Dermis blood vessel endothelial cell (primary cell): Measurements from ENCODE around the gene DUSP3. TPM values are rescaled to one million over a fixed set of nuclear protein-coding genes. Genes with fewer than 3 reads are reported as not detected.
"Not testable (repeated sequence)": the region's sequence is repeated elsewhere in the genome, so short reads cannot be mapped to it uniquely, and the experiment has no call there.

Experiments used
- DNase-seq: peaks from one replicate; pipeline ENCODE4 v3.0.0; 2010
- total RNA-seq: library from RNA; depleted of rRNA; stranded (reverse); fragments of >200 nt; gene quantifications from 2 replicates; pipeline ENCODE4 v1.2.3, GENCODE V29; 2014

DUSP3 gene
- total RNA-seq, 1 donor from 2014 or later, result 73.0 TPM

GRCh38 chr17:43800736-43801135 lies 22.0 kb upstream of the DUSP3 start:
- no peak for DNase-seq

GRCh38 chr17:43799047-43799446 lies 20.3 kb upstream of the DUSP3 start:
- DNase-seq, result no peak

DNA sequence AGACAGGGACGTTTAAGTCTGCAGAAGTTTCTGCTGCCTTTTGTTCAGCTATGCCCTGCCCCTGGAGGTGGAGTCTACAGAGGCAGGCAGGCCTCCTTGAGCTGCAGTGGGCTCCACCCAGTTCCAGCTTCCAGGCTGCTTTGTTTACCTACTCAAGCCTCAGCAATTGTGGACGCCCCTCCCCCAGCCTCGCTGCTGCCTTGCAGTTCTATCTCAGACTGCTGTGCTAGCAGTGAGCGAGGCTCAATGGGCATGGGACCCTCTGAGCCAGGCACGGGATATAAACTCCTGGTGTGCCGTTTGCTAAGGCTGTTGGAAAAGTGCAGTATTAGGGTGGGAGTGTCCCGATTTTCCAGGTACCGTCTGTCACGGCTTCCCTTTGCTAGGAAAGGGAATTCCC lies 19.2 kb upstream of the DUSP3 start:
- DNase-seq, result not testable (repeated sequence)

- DNase-seq, result not testable (repeated sequence)
Measured at GRCh38 chr17:43792668-43793067, 13.9 kb upstream of the DUSP3 start.

DNA sequence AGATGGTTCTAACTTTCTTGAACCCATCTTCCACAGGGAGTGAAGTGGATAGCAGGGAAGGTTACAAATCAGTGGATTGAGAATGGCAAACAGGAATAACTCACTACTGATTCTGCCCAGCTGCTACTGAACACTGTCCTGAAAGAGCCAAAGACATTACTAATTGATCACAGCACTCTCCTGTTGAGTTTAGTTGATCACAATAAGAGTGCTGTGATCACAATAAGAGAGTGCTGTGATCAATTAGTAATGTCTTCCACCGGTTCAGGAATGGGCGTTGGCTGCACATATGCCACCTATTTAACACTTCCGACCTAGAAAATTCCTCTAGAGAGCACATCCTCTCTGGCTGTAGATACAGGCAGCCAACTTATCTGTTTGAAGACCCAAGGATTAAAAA lies 12.8 kb upstream of the DUSP3 start:
- peak; percentile 44 for DNase-seq

DNA sequence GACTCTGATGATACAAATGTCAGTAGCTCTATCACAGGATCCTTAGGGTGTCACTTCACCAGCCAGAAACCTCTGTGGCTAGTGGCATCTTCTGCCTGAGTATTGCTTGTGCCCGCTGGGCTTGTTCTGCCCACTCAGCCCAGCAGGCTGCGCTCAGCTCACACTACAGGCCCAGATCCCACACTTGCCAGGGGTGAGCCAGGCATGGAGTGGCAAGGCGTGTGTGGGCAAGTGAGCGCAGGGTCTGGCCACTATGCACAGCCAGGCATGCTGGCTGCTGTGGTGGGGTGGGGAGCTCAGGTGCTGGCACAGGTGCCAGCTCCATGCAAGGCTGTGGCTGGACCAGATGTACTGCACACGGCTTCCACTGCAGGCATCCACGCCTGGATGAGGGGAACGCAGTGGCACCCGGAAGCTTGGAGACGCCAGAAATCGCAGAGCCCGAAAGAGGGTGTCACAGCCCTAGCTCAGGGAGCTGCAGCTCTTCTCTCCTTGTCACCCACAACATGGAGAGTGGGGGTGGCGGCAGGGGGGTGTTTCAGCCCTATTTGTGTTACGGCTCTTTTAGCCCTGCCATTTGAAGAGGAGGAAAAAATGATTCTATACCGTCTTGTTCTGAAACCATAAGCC lies 11.6 kb upstream of the DUSP3 start:
- DNase-seq, result peak; percentile 47

DNA sequence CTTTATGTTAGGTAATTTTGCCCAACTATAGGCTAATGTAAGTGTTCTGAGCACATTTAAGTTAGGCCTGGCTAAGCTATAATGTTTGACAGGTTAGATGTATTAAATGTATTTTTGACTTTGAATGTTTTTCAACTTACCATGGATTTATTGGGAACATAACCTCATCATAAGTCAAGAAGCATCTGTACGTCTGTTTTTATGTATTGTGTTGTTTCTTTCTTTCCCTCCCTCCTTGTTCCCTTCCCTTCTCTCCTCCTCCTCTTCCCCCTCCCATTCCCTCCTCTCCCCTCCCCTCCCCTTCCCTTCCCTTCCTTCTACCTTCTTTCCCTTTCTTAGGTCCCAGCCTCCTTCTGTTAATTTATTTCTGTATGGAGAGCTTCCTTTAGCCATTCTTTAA lies 10.7 kb upstream of the DUSP3 start:
- no peak for DNase-seq

DNA sequence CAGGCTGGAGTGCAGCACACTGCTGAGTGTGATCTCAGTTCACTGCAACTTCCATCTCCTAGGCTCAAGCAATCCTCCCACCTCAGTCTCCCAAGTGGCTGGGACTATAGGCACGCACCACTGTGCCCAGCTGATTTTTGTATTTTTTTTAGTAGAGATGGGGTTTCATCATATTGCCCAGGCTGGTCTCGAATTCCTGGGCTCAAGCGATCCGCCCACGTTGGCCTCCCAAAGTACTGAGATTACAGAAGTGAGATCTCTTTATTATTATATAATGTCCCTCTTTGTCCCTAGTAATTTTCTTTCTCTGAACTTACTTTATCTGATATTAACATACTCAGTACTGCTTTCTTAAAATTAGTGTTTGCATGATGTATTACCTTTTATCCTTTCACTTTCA lies 9.8 kb upstream of the DUSP3 start:
- DNase-seq, result no peak

- DNase-seq, result no peak
Measured at GRCh38 chr17:43787728-43788127, 9.0 kb upstream of the DUSP3 start.

DNA sequence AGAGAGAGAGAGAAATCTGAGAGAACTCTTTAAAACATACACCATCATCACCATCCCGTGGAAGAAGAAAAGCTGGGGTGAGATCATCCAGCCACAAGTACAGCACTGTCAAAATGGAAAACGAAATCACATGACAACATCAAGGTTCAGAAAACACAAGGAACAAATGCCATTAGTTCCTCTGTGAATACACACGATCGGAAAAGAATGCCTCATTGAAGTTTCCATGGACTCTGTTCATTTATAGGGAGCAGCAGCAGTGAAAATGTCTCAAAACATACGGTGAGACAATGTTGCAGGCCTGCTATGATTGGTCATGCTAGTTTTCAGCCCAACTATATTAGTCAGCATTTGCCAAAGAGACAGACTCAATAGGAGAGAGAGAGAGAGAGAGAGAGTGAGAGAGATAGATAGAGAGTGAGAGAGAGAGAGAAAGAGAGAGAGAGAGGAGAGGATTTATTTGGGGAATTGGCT lies 5.9 kb upstream of the DUSP3 start:
- DNase-seq, result peak; percentile 53

DNA sequence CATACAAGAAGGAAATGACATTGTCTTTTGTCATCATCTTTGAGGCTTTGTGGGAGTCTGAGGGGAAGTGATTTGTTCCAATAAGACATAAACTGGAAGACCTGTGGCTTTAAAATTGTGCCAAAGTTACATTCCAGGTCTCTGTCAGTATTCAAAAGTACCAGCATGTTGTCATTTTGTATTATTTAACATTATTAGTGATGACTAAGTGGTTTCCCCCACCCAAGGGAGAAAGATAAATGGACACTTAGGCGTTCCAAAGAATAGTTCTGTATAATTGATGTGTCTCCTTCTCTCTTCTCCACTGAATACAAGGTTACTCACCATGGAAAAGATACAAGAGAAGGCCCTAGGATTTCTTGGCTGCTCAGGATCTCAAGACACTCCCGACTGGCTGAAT lies 5.3 kb upstream of the DUSP3 start:
- DNase-seq, result peak; percentile 20

DNA sequence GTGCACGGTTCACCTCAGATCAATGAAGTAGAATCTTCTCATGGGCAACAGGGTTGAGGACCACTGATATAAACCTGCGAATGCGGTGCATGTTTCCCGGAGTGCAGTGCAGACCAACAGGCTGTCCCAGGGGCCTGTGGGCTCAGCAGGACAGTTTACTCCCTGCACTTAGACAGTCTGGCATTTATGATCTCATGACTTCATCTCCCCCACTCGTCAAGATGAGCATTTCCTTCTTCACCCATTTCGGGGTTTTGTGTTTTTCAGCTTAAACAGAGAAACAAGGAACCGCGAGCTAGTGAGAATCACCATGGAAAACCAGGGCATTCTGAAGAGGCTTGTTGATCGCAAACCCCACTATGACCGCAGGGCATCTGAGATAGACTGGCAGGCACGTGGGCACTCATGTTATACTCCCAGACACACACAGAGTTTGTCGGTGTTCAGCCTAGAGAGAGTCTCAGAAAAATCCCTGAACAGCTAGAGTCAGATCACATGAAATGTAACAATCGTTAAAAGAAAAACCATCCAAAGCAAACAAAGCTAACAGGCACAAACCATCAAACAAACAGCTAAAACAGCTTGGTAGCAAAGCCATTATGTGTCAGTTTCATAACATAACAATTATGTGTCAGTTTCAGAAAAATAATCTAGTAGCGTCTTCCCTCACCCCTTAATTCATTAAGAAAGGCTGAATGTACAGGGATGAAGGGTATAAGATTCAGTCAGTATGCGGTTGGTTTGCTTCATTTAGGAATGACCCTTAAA lies 4.3 kb upstream of the DUSP3 start:
- DNase-seq, result no peak

- no peak for DNase-seq
Measured at GRCh38 chr17:43780135-43780534, 1.4 kb upstream of the DUSP3 start, which contains the start of gene CFAP97D1. TSS of gene CFAP97D1 (plus strand) at chr17:43780435. CDS start at chr17:43780463, 28 bp downstream.

GRCh38 chr17:43779145-43780125 lies 658 bp upstream of the DUSP3 start:
- peak; percentile 21 for DNase-seq

DNA sequence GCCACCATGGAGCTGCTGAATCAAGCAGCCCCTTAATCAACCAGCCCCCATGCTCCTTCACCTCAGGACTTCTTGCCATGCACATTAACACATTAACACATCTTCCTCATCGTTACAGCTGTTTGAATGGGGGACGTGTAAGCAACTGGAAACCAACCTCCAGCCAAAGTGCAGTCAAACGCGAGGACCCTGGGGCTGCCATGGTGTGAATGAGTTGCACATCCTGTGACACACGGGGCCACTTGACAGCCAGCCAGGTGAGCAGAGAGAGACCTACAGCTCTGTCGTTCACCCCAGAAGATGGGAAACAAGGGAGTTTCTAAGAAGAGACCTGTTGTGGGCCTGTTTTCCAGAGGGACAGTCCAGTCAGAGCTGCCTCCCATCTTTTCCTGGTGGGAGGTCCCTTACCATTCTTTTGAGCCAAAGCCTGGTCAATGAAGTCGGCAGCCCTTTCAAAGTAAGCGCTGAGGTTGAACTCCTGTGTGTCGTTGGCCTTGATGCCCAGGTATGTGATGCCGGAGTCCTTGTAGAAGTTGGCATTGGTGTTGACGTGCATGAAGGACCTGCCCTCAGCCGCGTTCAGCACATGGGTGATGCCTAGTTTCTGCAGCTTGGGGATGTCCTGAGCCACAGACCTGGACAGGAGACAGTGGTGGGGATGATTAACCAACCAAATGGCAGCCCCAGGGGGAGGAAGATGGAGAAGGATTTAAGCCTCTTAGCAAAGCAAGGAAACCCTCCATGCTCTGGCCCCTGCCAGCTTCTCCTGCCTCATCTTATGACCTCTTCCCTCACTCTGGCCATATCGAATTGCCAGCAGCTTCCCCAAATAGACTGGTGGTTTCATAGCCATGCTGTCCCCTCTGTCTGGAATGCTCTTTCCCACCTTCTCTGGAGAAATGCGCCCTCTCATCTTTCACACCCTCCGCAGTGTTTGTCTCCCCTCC lies 4.2 kb downstream of the DUSP3 start:
- no peak for DNase-seq

GRCh38 chr17:43772877-43773648 lies 5.7 kb downstream of the DUSP3 start:
- DNase-seq, result no peak

- no peak for DNase-seq
Measured at GRCh38 chr17:43771463-43771862, 7.3 kb downstream of the DUSP3 start.

- DNase-seq, result no peak
Measured at GRCh38 chr17:43770957-43771356, 7.8 kb downstream of the DUSP3 start.

DNA sequence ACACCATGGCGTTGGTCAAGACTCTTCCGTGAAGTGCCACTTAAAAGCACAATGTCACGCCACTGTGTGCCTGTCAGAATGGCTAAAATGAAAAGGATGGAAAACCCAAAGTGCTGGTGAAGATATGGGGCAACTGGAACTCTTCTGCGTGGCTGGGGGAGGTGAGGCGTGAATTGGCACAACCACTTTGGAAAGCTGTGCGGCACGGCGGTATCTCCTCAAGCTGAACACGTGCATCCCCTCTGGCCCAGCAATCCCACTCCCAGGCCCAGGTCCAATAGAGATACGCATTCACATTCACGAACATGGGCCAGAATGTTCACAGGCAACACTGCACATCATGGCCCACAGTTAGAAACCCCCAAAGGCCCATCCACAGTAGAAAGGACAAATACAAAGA lies 8.9 kb downstream of the DUSP3 start:
- DNase-seq, result no peak

DNA sequence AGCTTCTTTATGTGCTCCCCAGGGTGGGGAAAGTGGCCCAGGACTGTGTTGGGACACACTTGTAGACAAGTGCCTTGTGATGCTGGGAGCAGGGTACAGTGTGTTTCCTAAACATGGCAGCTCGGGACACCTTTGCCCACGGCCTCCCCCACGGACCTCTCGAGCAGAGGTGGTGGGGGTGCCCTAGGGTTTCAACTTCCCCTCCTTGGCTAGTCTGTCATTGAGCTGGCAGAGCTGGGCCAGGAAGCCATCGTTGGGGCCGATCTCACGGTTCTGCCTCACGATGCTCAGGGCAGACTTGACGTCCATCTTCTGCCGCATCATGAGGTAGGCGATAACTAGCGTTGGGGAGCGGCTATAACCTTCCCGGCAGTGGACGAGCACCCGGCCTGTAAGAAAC lies 9.4 kb downstream of the DUSP3 start:
- no peak for DNase-seq

DNA sequence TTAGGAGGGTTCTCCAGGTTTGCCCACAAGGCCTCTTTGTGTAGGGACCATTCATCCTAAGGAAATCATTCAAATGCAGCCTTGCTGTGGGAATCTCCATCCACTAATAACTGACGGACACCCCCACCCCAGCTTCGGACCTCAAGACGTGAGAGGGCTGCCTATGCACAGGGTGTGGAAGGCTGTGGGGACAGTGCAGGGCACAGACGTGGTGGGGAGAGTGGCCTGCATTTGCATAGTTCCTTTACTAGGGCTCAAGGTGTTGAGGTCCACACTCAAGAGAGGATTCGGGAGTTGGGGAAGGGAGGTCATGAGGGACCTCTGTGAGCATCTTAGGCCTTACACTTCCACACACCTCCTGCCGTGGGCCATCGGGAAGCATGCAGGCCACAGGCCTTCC lies 9.8 kb downstream of the DUSP3 start:
- no peak for DNase-seq
